ENCODE measurements around the gene TRIP12.

DNA sequence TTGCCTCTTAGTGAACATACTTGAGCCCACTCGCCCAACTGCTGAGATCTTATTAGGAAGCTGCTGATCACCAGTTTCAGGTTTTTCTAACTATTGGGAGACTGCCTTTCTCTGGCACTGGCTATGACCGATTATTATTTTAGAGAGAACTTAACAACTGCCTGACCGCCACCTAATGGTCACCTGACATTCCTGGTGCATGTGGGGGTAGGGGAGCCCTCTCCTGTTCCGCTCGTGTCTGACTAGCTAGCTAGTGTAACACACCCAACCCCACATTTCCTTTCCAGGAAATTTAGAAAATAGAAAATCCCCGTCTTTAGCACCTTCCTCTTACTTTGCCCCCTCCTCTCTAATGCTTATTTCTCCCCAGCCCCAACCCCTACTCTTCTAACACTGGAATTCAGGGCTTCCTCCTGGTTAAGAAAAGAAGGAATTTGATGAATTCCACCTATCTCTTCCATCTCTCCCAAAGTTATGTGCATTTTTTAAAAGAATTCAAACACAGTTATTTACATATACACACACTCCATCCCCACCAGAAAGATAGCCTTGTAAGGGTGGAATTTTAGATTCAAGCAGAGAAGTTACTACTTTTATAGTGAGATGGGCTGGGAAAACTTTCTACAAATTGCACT is 188.1 kb downstream of the TRIP12 start:
- no peak for TF ChIP-seq GATA2 (IDR thresholded peaks at IDR 0.05; ENCODE audit: low read depth, low read length)
- TF ChIP-seq GATA3 (IDR thresholded peaks at IDR 0.05; ENCODE audit: low read depth, low read length): no peak
